NCI-H748 (cell line): ENCODE results near the gene TTC33.
A peak's percentile ranks its signal among the peaks of the same experiment; 100 is the strongest.

Source experiments
- DNase-seq: peaks from one replicate; lab custom pipeline; 2025; ENCODE audit not compliant: unreplicated experiment; lab: John Stamatoyannopoulos, UW

The TTC33 gene

DNA sequence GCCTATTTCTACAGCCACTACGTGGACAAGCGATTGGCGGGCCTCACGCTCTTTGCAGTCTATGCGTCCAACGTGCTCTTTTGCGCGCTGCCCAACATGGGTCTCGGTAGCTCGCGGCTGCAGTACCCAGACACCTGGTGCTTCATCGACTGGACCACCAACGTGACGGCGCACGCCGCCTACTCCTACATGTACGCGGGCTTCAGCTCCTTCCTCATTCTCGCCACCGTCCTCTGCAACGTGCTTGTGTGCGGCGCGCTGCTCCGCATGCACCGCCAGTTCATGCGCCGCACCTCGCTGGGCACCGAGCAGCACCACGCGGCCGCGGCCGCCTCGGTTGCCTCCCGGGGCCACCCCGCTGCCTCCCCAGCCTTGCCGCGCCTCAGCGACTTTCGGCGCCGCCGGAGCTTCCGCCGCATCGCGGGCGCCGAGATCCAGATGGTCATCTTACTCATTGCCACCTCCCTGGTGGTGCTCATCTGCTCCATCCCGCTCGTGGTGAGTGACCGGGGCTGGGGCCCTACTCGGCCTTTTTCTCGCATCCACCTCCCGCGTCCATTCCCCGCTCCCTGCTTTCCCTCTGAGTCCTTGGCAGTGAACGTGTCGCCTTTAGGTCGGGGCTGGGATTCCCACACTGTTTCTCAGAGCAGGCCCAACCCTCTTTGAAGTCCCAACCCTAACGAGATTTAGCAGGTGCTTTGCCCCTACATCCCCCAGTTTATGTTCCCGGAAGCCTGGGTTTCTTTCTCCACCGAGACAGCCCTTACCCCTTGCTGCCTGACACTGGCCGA lies 74.2 kb downstream of the TTC33 start:
- peak; percentile 56 for DNase-seq

DNA sequence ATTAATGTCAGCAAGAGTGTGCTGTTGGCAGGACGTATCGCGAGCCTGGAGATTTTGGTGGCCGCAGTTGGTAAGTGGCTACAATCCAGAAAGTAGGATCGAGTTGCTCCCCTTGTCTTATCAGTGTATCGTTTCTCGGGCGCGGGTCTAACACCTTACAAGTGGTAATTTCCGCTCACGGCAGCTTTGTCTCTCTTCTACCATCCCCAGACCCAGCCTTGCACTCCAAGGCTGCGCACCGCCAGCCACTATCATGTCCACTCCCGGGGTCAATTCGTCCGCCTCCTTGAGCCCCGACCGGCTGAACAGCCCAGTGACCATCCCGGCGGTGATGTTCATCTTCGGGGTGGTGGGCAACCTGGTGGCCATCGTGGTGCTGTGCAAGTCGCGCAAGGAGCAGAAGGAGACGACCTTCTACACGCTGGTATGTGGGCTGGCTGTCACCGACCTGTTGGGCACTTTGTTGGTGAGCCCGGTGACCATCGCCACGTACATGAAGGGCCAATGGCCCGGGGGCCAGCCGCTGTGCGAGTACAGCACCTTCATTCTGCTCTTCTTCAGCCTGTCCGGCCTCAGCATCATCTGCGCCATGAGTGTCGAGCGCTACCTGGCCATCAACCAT lies 74.9 kb downstream of the TTC33 start:
- DNase-seq, result peak; percentile 50

DNA sequence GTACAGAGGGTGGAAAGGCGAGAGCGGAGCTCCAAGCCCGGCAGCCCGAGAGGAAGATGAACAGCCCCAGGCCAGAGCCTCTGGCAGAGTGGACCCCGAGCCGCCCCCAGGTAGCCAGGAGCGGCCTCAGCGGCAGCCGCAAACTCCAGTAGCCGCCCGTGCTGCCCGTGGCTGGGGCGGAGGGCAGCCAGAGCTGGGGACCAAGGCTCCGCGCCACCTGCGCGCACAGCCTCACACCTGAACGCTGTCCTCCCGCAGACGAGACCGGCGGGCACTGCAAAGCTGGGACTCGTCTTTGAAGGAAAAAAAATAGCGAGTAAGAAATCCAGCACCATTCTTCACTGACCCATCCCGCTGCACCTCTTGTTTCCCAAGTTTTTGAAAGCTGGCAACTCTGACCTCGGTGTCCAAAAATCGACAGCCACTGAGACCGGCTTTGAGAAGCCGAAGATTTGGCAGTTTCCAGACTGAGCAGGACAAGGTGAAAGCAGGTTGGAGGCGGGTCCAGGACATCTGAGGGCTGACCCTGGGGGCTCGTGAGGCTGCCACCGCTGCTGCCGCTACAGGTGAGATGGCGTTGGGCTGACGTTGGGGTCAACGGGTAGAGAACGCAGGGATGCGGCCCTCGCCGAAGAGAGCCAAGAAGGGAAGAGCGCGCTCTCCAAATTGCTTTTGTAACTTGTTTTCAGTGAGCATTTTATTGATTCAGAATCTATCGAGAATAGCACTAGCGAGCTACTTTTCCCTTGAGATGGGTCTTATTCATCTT lies 75.7 kb downstream of the TTC33 start, which contains the start of gene PTGER4:
Gene PTGER4 (plus strand): TSS at position 3 of the 769 bp plus-strand sequence. CDS start 1,079 bp downstream, outside the sequence.
- no peak for DNase-seq

DNA sequence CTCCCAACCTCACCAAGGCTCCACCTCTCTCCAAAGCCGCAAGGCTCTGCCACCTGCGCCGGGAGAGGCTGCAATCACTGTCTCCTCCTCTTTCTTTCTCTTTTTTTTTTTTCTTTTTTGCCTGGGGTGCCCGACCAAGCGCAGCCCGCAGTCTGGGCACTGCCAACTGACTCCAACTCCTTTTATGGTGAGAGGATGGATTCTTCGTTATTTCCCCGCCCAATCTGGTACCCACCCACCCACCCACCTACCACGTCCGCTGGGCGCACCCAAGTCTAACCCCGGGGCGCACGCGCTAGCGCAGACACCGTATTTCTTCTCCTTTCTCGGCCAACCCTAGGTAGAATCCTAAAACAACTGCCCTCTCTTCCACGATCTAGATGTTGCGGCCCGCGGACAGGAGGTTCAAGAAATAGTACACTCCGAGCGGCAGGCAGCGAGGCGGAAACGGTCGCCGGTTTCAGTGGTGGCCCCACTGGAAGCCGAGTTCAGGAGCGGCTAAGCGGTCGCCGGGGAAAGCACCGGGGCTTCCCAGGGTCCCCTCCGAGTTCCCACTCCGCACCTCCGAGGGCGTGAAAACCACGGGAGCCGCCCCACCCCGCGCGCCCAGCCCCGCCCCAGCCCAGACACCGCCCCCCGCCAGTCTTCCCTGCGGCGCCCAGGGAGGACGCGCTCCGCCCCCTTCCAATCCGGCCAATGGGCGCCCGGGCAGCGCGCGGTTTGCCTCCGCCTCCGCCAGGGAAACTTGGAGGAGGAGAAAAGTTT lies 76.4 kb downstream of the TTC33 start:
- DNase-seq, result peak; percentile 97

DNA sequence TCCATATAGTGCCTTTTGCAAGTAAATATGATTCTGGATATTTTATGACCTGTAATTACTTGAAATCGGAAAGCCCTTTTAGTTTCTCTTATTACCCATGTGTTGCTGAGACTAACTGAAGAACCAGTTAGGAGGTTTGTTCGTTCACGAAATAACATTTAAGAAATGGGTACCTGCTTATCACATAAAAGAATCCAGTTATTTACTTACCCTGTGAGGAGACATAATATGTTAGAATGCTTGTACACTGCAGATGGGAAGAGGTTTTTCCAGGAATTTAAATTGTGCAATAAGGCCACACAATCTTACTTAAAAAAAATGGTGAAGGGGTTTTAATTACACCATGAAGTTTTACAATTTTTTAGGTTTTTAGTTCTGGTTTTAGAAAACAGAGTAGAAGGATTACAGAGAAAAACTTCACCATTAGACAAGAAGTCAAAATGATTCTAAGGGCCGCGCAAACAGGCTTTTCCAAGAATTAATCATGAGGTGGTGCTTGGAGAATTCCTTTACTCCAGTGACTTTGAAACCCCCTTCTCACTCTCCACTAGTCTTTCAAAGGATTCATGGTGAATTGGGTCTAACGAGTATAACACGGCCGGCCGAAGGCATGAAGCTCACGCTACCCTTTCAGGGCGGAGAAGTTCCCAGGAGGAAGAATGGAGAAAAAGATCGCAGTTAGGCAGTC lies 77.2 kb downstream of the TTC33 start:
- no peak for DNase-seq

DNA sequence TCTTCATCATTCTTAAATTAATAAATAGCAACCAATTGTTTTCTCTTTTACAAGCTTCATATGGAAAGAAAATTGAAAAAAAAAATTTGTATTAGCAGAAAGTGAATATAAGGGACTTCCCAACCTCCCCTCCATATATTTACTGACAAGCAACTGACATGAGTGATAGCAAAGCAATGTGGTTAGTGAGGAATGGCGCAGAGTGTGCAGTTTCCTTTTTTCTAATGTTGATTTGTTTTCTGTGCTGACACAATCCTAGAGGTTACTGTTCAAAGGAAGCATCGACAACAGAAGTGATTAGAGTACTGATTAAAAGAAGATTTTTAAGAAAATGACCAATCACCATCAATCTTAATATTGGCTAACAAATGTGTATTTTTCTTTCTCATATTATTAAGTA lies 77.7 kb downstream of the TTC33 start:
- peak; percentile 31 for DNase-seq

DNA sequence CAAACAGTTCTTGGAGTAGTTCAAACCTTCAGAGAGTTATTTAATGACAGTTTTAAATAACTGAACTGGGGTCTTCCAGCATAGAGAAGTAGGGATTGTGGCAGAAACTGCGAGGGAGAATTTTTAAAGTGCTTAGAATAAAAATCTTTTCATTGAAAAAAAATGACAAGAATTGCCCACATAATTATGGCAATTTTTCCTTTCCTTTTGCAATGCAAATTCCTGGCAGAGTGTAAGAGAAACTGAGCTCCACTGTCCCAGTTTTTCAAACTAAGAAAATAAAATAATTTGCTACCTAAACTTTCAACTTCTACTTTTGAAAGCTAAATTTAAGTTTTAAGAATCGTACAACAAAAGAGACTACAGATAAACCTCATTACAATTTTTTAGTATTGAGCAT lies 78.3 kb downstream of the TTC33 start:
- no peak for DNase-seq

DNA sequence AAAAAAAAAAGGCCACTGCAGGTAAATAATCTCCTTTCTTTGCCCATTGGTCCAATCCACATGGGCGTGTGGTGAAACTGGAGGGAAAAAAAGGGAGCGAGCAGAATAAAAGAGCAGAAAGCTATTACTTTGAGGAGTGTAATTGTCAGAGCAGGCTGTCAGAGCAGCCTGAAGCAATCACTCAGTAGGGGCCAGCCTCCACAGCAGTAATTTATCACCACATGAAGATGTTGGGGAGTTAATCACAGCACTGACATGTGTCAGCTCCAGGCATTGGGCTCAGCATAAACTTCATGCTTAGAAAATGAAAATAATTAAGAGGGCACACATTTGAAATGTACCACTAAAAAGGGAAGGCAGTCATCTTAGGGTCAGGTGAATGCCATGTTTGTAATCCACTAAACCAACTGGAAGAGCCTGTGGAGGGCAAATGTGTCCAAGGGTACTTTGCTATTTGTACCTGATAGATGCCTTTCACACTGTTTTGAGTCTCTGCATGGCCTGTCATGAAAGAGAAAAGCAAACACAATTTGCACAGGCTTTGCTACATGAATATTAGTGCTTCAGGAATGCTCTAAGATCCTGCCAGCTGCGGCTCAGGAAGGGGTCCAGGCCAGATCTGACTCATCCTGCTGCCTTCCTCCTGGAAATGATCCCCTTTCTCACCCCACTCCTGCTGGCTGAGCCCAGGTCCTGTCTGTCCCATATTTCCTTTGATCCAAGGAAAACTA lies 79.0 kb downstream of the TTC33 start:
- peak; percentile 97 for DNase-seq

DNA sequence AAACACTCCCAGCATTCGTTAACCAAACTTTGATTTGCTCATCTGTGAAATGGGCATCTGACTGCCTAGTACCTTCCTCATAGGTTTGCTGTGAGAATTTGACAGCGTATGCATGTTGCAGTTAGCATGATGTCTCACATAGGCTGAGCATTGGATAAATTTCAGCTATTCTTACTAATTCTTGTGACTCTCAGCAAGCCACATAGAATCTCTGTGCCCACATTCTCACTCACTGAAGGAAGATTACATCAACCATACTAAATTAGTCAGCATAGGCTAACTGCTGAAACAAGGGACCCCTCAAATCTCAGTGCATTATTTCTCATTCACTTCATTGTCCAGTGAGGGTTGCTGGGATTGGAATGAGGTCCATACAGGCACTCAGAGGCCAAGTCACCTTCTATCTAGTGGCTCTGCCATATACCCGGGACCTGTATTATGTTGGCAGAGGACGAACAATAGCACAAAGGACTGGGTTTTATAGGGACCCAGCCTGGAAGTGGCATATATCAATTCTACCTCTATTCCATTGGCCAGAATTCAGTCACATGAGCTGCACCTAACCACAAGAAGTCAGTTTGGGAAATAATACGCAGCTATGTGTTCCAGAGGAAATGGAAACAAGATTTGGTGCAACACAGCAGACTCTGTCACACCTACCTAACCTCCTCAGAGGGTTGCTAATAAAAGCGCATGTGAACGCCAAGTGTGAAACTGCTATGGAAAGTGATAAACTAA lies 80.2 kb downstream of the TTC33 start:
- no peak for DNase-seq

DNA sequence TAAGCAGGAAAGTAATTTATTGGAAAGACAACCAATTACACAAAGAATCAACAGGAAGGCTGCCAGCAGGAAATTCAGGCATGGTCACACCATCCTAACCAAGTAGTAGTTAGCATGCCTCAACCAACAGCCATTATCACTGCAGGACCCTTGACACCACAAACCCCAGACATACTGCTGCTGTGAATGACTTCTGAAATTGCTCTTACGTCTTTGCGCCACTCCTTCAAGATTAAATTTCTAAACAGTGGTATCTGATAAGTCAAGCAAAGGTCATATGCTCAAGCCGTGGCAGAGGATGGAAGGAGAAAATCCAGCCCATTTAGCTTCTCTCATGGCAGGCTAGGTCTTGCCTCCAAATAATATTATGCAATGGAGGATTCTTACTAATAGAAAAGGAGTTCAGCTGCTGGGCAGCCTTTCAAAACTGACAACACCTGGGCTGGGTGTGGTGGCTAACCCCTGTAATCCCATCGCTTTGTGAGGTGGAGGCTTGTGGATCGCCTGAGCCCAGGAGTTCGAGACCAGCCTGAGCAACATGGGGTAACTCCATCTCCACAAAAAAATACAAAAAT lies 81.0 kb downstream of the TTC33 start:
- DNase-seq, result no peak

DNA sequence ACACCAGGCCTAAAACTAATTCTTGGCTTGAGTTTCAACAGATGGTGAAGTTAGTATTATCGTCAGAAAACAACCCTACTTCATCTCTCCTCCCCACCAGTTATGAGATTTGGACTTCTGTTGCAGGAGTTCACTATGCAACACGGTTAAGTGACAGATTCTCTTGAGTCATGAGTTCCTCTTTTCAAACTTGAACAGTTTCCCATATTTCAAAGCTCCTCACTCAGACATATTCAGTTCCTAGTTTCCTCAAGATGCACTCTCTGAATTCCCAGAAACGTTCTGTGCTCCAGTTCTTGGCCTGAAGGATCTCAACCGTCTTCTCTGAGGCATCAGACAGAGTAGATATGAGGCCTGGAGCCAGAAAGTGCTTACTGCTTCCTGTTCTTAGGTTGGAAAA lies 83.3 kb downstream of the TTC33 start:
- no peak for DNase-seq

DNA sequence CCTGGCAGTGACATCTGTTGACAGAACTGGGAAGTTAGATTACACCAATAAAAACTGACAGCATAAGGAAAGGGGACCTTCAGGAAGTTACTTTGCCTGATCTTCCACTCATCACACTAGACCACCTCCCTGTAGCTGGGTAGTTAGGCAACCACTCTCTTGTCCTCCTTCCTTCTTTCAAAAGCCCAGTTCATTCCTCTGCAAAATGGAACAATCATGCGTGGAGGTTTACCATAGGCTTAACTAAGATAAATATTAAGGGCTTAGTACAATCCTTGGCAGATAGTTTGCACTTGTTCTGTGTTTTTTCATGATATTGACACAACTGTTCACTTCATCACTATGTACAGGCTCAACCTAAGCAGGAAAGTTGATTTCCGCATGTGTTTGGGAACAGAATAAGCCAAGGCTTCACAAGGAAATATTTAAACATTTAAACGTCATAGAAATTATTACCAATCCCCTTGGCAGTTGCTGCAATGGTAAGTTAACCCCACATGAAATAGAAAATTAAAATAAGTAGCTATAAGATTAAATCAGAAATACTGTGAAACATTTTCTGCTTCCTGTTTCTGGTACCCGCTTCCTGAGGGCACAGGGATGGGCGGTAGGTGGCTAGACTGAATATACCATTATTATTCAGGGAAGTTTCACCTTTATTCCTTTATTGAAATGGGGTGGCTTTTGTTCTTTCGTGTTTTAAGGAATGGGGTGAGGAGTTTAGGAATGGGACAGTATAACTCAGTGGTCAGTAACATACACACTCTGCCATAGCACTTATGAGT lies 86.0 kb downstream of the TTC33 start:
- DNase-seq, result no peak

DNA sequence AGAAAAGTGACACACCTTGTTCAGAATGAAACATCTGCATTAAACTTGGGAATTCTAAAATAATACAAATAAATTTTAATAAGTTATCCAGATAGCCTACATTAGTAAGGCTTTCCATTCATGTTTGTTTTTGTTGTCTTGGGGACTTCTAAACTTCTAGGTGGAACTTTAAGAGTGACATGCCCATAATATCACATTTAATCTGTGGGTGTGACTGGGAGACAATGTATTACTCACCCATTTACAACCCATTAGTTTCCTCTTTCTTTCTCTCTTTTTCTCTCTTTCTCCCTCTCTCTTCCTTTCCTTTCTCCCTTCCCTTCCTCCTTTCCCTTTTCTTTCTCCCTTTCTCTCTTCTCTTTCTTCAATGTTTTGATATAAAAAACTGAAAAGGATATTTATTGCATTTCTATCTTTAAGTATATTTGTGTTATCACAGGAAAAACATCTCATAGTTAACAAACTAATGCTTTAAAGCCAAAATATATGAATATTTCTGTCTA lies 88.5 kb downstream of the TTC33 start:
- DNase-seq, result no peak

DNA sequence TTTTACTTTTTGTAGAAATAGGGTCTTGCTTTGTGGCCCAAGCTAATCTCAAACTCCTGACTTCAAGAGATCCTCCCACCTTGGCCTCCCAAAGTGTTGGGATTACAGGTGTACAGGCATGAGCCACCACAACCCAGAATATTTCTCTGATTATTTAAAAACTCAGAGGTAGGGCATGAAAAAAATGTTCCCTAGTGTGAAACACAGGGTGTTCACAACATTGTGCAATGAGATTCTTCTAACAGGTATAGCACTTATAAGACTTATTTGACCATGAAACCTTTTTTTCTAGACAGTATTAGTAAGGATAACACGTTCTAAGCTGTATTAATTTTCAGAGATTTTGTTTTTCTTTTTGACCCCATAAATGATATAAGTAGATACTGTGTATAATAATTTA lies 89.1 kb downstream of the TTC33 start:
- no peak for DNase-seq

DNA sequence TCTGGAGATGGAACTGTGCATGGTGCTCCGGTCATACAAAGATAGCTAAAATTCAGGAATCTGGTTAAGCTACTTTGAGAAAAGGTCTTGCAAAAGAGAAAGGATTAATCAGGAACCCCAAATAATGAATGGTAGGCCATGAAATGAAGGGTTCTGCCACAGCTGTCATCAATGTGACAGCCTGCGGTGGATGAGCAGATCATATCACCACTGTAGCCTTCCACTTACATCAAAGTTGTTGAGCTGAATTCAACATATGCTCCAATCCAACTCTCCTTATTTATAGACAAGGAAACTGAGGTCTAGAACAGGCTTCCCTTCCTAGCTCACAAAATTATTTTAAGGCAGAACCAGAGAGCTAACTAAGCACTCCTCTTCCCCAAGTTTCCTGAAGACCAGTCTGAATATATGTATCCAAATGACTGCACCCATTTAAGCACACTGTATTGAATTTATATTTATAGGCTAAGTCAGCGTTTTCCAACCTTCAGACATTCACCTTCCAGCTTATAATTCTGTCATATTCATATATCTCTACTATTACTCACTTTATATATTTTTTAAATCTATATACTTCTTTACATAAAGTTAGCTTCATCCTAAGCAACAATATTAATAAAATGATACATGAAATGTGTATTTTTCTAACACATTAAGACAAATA lies 90.0 kb downstream of the TTC33 start:
- no peak for DNase-seq

DNA sequence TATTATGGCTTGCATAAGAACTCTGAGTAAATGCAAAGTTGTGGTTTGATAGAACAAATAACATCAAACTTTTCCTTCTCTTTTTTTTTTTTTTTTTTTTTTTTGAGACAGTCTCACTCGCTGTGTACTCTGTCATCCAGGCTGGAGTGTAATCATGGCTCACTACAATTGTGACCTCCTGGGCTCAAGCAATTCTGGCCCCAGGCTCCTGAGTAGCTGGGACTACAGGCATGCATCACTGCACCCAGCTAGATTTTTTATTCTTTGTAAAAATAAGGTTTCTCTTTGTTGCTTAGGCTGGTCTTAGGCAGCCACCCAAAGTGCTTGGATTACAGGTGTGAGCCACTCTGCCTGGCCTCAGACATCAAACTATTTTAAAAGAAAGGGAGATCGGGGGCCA lies 95.0 kb downstream of the TTC33 start:
- no peak for DNase-seq

DNA sequence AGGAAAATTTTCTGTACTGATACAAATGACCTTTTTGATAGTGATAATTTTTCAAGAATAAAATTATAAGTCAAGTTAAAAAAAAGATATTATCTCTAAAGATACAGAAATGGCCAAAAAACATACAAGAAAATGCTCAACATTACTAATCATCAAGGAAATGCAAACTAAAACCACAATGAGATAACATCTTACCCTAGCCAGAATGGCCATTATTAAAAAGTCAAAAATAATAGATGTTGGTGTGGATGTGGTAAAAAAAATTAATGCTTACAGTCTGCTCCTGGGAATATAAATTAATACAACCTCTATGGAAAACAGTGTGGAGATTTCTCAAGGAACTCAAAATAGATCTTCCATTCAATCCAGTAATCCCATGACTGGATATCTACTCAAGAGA lies 99.0 kb downstream of the TTC33 start:
- no peak for DNase-seq
